Right lobe of liver (tissue), 4 donors: ENCODE data around the gene KIF13A.

Experiments
- CTCF ChIP-seq, 4 donors: fragments of 200-600 bp in 3 of 4; fragments of 450-650 bp in 1 of 4; IDR thresholded peaks; one replicate each; pipeline versions ENCODE4 v1.5.1 to v1.8.0; 2016 to 2022; ENCODE audit warnings: antibody characterized with exemption in 4 of 4, mild to moderate bottlenecking in 2 of 4
- POLR2A ChIP-seq: fragments of 450-650 bp; IDR thresholded peaks from one replicate; pipeline ENCODE4 v1.6.1; 2017; ENCODE audit warnings: antibody characterized with exemption, mild to moderate bottlenecking
- donor health status: DM: no; HTN: no; CAD: no.
- donor health status: DM: no; HTN: no; CAD: no.
- donor health status: DM: no; HTN: yes; CAD: no.

- TF ChIP-seq CTCF (IDR thresholded peaks at IDR 0.05) (no peak), POLR2A (no peak)
These were observed 97.1 kb downstream of the KIF13A start for GRCh38 chr6:17890309-17890708.
